ENCODE measurements around the gene HTR6. TPM values are rescaled to one million over a fixed set of nuclear protein-coding genes. Genes with fewer than 3 reads are reported as not detected.
A peak's percentile ranks its signal among the peaks of the same experiment; 100 is the strongest.

The HTR6 gene
- total RNA-seq, 2 donors from 2014 or later, result not detected

DNA sequence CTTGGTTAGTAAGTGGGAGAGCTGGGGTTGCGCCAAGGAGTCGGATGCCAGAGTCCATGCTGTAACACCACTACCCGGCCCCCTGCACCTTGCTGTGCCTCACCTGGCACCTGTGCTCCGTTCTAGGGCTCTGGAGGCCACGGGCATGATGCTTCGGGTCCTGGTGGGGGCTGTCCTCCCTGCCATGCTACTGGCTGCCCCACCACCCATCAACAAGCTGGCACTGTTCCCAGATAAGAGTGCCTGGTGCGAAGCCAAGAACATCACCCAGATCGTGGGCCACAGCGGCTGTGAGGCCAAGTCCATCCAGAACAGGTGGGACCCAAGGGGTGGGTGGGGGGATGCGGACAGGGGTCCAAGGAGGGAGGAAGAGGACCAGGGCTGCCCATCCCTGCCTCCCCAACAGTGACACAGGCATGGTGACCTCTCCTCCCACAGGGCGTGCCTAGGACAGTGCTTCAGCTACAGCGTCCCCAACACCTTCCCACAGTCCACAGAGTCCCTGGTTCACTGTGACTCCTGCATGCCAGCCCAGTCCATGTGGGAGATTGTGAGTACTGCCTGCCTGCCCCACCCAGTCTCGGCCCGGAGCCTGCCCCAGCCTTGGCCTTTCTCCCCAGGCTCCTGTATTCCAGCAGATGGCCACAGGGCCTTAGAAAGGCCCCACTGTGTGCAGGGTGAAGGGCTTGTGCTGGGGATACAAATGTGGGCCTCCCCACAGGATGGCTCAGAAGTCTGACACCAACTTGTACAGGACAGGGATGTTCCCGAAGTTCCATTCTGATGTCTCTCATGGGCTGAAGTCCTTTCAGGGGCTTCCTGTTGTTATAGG is 9.6 kb upstream of the HTR6 start:
- Mint-ChIP-seq H3K36me3 (no peaks in the 10 kb centered on the region), H3K4me1 (ENCODE audit: low read depth in 2 of 2) (peaks cover 6 to 8% of the 10 kb centered on the region in 2 donors), H3K27ac (no peak overlapping the region), H3K27me3 (no peaks in the 10 kb centered on the region), H3K9me3 (no peaks in the 10 kb centered on the region), H3K4me3 (no peak overlapping the region)
- no peak for DNase-seq (ENCODE audit: low spot score)
- no peak for ATAC-seq

DNA sequence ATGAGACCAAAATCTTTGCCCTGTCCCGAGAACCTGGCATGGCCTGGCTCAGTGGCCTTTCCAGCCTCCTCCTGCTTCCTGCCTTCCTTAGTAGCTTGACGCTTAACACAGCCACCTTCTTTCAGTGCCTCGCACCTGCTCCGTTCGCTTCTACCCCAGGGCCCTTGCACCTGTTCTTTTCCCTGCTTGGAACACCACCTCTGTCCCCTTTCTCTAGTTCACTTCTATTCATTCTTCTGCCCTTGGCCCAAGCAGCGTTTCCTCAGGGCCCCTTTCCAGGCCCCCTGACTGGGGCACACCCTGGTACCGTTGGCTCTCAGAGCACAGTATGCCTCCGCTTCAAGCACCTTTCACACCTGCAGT is 9.0 kb upstream of the HTR6 start:
- DNase-seq (ENCODE audit: low spot score), result no peak
- H3K4me3 Mint-ChIP-seq, result no peak overlapping the region
- no peaks in the 10 kb centered on the region for H3K36me3 Mint-ChIP-seq
- no peak for ATAC-seq
- peaks cover 6 to 8% of the 10 kb centered on the region in 2 donors for H3K4me1 Mint-ChIP-seq (ENCODE audit: low read depth in 2 of 2)
- no peak overlapping the region for H3K27ac Mint-ChIP-seq
- H3K27me3 Mint-ChIP-seq, result peaks cover 0 to 2% of the 10 kb centered on the region in 2 donors
- no peaks in the 10 kb centered on the region for H3K9me3 Mint-ChIP-seq

DNA sequence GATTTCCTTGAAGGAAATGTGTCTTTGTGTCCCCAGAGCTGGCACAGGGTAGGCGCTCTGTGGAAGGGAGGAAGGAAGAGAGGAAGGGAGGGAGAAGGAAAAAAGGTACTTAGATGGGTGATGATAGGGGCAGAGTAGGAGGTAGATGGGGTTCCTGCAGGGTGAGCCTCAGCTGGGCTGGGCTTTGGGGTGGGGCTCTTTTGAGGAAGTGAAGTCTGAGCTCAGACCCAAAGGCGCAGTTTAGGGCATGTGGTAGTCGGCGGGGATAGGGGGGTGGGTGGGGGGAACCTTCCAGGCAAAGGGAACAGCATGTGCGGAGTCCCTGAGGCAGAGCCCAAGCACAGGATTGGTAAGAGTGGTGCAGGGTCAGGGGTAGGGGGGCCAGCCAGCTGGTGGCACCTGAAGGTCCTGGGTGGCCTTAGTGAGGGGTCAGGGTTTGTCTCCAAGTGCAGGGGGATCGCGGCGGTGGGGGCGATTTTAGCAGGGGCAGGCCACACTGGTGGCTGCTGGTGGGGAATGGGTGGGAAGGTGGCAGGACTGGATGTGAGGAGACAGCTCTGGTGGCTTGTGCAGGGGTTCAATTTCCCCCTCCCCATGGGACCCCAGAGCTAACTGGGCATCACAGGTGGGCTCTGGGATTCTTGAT is 8.4 kb upstream of the HTR6 start:
- Mint-ChIP-seq H3K36me3 (no peaks in the 10 kb centered on the region), H3K27ac (no peak overlapping the region), H3K4me3 (no peak overlapping the region), H3K9me3 (no peaks in the 10 kb centered on the region), H3K4me1 (ENCODE audit: low read depth in 2 of 2) (peaks cover 6 to 8% of the 10 kb centered on the region in 2 donors), H3K27me3 (peaks cover 0 to 2% of the 10 kb centered on the region in 2 donors)
- DNase-seq (ENCODE audit: low spot score) (no peak), ATAC-seq (no peak)

DNA sequence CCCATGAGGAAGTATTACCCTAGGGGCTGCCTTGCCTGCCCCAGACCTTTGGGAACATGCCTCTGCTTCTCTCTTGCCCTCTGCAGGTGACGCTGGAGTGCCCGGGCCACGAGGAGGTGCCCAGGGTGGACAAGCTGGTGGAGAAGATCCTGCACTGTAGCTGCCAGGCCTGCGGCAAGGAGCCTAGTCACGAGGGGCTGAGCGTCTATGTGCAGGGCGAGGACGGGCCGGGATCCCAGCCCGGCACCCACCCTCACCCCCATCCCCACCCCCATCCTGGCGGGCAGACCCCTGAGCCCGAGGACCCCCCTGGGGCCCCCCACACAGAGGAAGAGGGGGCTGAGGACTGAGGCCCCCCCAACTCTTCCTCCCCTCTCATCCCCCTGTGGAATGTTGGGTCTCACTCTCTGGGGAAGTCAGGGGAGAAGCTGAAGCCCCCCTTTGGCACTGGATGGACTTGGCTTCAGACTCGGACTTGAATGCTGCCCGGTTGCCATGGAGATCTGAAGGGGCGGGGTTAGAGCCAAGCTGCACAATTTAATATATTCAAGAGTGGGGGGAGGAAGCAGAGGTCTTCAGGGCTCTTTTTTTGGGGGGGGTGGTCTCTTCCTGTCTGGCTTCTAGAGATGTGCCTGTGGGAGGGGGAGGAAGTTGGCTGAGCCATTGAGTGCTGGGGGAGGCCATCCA is 7.8 kb upstream of the HTR6 start:
- Mint-ChIP-seq H3K27me3 (peaks cover 0 to 2% of the 10 kb centered on the region in 2 donors), H3K4me1 (ENCODE audit: low read depth in 2 of 2) (peaks cover 6 to 8% of the 10 kb centered on the region in 2 donors), H3K27ac (no peak overlapping the region), H3K36me3 (no peaks in the 10 kb centered on the region), H3K4me3 (no peak overlapping the region), H3K9me3 (no peaks in the 10 kb centered on the region)
- ATAC-seq (no peak), DNase-seq (ENCODE audit: low spot score) (no peak)

DNA sequence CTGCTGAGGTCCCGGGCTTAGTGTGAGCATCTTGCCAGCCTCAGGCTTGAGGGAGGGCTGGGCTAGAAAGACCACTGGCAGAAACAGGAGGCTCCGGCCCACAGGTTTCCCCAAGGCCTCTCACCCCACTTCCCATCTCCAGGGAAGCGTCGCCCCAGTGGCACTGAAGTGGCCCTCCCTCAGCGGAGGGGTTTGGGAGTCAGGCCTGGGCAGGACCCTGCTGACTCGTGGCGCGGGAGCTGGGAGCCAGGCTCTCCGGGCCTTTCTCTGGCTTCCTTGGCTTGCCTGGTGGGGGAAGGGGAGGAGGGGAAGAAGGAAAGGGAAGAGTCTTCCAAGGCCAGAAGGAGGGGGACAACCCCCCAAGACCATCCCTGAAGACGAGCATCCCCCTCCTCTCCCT is 7.2 kb upstream of the HTR6 start:
- Mint-ChIP-seq H3K27ac (no peak overlapping the region), H3K4me3 (no peak overlapping the region), H3K9me3 (no peaks in the 10 kb centered on the region), H3K4me1 (ENCODE audit: low read depth in 2 of 2) (peaks cover 6 to 8% of the 10 kb centered on the region in 2 donors), H3K27me3 (peaks cover 0 to 2% of the 10 kb centered on the region in 2 donors), H3K36me3 (no peaks in the 10 kb centered on the region)
- DNase-seq (ENCODE audit: low spot score), result no peak
- ATAC-seq, result no peak

DNA sequence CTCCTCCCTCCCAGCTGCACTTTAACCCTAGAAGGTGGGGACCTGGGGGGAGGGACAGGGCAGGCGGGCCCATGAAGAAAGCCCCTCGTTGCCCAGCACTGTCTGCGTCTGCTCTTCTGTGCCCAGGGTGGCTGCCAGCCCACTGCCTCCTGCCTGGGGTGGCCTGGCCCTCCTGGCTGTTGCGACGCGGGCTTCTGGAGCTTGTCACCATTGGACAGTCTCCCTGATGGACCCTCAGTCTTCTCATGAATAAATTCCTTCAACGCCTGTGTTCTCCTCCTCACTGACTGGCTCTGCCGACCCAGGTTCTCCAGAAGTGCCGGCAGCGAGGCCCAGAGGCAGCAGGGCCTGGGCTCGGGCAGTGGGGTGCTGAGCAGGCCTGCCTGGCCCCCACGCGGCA is 6.5 kb upstream of the HTR6 start:
- Mint-ChIP-seq H3K27ac (no peak overlapping the region), H3K4me1 (ENCODE audit: low read depth in 2 of 2) (peaks cover 6 to 8% of the 10 kb centered on the region in 2 donors), H3K4me3 (no peak overlapping the region), H3K27me3 (peaks cover under 1 to 8% of the 10 kb centered on the region in 2 donors), H3K9me3 (no peaks in the 10 kb centered on the region), H3K36me3 (no peaks in the 10 kb centered on the region)
- ATAC-seq, result no peak
- DNase-seq (ENCODE audit: low spot score), result no peak

DNA sequence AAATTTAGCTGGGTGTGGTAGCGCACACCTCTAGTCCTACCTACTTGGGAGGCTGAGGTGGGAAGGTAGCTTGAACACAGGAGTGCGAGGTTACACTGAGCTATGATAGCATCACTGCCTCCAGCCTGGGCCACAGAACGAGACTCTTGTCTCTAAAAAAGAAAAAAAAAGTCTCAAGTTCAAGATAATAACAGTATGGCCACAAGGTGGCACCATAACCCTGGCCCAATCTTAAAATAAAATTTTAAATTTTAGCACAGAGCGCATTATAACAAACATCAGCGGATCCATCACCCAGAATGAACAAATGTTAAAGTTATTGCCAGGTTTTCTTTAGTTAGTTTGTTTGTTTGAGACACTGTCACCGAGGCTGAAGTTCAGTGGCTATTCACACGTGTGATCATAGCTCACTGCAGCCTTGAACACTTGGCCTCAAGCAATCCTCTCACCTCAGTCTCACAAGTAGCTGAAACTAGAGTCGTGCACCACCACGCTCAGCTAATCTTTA is 2.9 kb upstream of the HTR6 start:
- no peaks in the 10 kb centered on the region for H3K36me3 Mint-ChIP-seq
- DNase-seq (ENCODE audit: low spot score) (no peak), ATAC-seq (no peak)
- H3K9me3 Mint-ChIP-seq, result no peaks in the 10 kb centered on the region
- H3K27me3 Mint-ChIP-seq, result peaks cover 24% of the 10 kb centered on the region in 2 donors
- H3K27ac Mint-ChIP-seq, result no peak overlapping the region
- peaks cover 6 to 13% of the 10 kb centered on the region in 2 donors for H3K4me1 Mint-ChIP-seq (ENCODE audit: low read depth in 2 of 2)
- no peak overlapping the region for H3K4me3 Mint-ChIP-seq

DNA sequence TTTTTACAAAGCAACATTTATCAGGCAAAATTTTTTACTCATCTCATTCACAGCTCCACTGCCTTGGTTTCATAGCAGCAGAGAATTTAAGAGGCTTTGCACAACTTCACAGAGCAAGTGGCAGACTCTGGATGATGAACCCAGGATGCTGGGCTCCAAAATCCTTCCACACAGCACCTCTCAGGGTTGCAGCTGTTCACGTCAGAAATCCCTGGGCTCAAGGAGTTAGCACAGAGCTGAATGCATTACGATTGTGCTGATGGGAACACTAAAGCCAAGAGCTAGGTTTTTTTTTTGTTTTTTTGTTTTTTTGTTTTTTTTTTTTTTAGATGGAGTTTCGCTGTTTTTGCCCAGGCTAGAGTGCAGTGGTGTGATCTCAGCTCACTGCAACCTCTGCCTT is 2.4 kb upstream of the HTR6 start:
- no peak overlapping the region for H3K4me3 Mint-ChIP-seq
- no peak for ATAC-seq
- H3K36me3 Mint-ChIP-seq, result no peaks in the 10 kb centered on the region
- H3K4me1 Mint-ChIP-seq (ENCODE audit: low read depth in 2 of 2), result peaks cover 6 to 16% of the 10 kb centered on the region in 2 donors
- H3K27ac Mint-ChIP-seq, result no peak overlapping the region
- H3K9me3 Mint-ChIP-seq, result no peaks in the 10 kb centered on the region
- peaks cover 29 to 30% of the 10 kb centered on the region in 2 donors for H3K27me3 Mint-ChIP-seq
- no peak for DNase-seq (ENCODE audit: low spot score)

DNA sequence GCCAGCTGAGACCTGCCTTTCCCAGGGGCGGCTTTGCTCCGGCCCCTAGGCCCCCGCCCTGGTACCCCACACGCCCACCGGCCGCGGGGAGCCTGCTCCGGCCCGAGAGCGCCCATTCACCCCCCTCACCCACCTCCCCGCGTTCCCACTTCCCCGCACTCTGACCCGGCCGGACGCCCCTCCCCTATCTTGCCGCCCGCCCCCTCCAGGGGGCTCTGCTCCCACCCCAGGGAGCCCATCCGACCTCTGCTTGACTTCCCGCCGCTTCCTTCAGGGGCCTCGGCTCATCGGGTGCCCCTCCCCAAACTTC is 466 bp downstream of the HTR6 start:
- Mint-ChIP-seq H3K27ac (no peak overlapping the region), H3K36me3 (no peaks in the 10 kb centered on the region), H3K27me3 (peaks cover 39 to 41% of the 10 kb centered on the region in 2 donors), H3K4me1 (ENCODE audit: low read depth in 2 of 2) (peaks cover 0 to 12% of the 10 kb centered on the region in 2 donors), H3K9me3 (no peaks in the 10 kb centered on the region), H3K4me3 (peak overlapping the region; percentile 42)
- no peak for ATAC-seq
- no peak for DNase-seq (ENCODE audit: low spot score)

DNA sequence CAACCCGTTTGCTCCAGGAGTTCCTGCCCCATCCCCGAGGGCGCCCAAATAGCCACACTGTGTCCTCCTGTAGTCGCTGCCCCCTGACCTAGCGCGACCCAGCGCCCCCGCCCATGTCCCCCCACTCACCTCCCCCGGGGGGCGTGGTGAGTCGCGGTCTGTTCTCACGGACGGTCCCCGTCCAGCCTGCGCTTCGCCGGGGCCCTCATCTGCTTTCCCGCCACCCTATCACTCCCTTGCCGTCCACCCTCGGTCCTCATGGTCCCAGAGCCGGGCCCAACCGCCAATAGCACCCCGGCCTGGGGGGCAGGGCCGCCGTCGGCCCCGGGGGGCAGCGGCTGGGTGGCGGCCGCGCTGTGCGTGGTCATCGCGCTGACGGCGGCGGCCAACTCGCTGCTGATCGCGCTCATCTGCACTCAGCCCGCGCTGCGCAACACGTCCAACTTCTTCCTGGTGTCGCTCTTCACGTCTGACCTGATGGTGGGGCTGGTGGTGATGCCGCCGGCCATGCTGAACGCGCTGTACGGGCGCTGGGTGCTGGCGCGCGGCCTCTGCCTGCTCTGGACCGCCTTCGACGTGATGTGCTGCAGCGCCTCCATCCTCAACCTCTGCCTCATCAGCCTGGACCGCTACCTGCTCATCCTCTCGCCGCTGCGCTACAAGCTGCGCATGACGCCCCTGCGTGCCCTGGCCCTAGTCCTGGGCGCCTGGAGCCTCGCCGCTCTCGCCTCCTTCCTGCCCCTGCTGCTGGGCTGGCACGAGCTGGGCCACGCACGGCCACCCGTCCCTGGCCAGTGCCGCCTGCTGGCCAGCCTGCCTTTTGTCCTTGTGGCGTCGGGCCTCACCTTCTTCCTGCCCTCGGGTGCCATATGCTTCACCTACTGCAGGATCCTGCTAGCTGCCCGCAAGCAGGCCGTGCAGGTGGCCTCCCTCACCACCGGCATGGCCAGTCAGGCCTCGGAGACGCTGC is 1.1 kb downstream of the HTR6 start:
- no peak overlapping the region for H3K27ac Mint-ChIP-seq
- peaks cover 38 to 44% of the 10 kb centered on the region in 2 donors for H3K27me3 Mint-ChIP-seq
- peak overlapping the region; percentile 42 for H3K4me3 Mint-ChIP-seq
- ATAC-seq (no peak), DNase-seq (ENCODE audit: low spot score) (no peak)
- no peaks in the 10 kb centered on the region for H3K9me3 Mint-ChIP-seq
- H3K4me1 Mint-ChIP-seq (ENCODE audit: low read depth in 2 of 2), result peaks cover 0 to 12% of the 10 kb centered on the region in 2 donors
- H3K36me3 Mint-ChIP-seq, result no peaks in the 10 kb centered on the region

DNA sequence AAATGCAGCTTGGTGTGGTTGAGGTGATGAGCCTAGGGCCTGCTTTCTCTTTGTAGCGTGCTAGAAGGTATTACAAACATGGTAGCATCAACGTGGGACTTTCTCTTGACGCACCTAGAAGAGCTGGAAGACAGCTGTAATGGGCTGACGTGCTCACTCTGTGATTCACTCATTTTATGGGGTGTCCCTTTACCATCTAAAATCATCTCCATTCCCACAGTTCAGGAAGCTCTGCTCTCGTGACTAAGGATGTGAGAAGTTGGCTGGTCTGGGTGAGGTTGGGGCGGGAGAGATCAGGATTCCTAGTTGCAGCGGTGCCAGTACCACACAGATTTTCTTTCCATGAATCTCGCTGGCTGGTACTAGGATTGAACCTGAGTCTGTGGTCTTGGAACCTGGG is 4.2 kb downstream of the HTR6 start:
- H3K36me3 Mint-ChIP-seq, result no peaks in the 10 kb centered on the region
- no peaks in the 10 kb centered on the region for H3K9me3 Mint-ChIP-seq
- no peak overlapping the region for H3K27ac Mint-ChIP-seq
- DNase-seq (ENCODE audit: low spot score) (no peak), ATAC-seq (no peak)
- peaks cover 33 to 36% of the 10 kb centered on the region in 2 donors for H3K27me3 Mint-ChIP-seq
- peaks cover 0 to 12% of the 10 kb centered on the region in 2 donors for H3K4me1 Mint-ChIP-seq (ENCODE audit: low read depth in 2 of 2)
- H3K4me3 Mint-ChIP-seq, result no peak overlapping the region

DNA sequence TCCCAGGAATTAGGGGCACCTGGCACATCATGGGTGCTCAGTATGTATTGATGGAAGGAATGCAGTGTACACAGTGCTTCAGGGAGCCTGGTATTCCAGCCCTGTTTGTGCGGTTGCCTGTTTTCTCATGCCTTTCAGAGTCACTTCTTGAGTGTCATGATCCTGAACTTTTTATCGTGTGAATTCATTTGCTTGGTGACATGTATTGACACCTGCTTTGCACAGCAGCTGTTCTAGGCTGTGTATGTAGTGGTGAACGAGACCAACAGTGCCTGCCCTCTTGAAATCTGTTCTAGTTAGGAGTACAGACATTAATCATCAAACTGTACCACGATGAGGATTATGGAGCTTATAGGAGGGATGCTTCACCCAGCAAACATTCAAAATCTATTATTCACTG is 6.1 kb downstream of the HTR6 start:
- no peak for DNase-seq (ENCODE audit: low spot score)
- Mint-ChIP-seq H3K27me3 (peaks cover 29 to 35% of the 10 kb centered on the region in 2 donors), H3K4me1 (ENCODE audit: low read depth in 2 of 2) (peaks cover 0 to 9% of the 10 kb centered on the region in 2 donors), H3K36me3 (no peaks in the 10 kb centered on the region), H3K27ac (no peak overlapping the region), H3K9me3 (no peaks in the 10 kb centered on the region), H3K4me3 (no peak overlapping the region)
- no peak for ATAC-seq

DNA sequence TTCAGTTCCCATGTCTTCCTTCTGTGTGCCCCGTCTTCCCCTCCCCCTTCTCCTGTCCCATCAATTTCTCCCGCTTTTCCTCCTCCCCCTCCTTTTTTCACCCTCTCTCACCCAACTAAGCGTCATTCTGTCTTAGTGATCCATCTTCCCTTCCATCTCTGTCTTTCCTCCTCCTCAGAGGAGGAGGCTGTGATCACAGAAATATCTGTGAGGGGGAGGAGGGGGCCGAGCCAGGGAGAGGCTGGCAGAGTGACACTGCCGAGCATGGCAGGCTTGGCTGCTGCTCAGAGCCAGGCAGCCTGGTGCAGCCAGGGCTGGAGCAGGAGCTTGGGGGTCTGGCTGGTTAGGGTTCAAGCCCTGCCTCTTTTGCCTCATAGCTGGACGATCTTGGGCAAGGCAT is 7.6 kb downstream of the HTR6 start:
- no peak overlapping the region for H3K4me3 Mint-ChIP-seq
- H3K27me3 Mint-ChIP-seq, result peaks cover 15 to 26% of the 10 kb centered on the region in 2 donors
- DNase-seq (ENCODE audit: low spot score), result no peak
- H3K36me3 Mint-ChIP-seq, result no peaks in the 10 kb centered on the region
- no peak for ATAC-seq
- H3K27ac Mint-ChIP-seq, result no peak overlapping the region
- no peaks in the 10 kb centered on the region for H3K9me3 Mint-ChIP-seq
- H3K4me1 Mint-ChIP-seq (ENCODE audit: low read depth in 2 of 2), result no peaks in the 10 kb centered on the region
